ENCODE measurements around the gene CNKSR3. TPM values are rescaled to one million over a fixed set of nuclear protein-coding genes. Genes with fewer than 3 reads are reported as not detected.

Gene CNKSR3
- total and polyA plus RNA-seq, 2 of the 8 experiments (the other 6 are each of a cell fraction or from before 2014, with no cell fraction given): 1.2 to 6.2 TPM

DNA sequence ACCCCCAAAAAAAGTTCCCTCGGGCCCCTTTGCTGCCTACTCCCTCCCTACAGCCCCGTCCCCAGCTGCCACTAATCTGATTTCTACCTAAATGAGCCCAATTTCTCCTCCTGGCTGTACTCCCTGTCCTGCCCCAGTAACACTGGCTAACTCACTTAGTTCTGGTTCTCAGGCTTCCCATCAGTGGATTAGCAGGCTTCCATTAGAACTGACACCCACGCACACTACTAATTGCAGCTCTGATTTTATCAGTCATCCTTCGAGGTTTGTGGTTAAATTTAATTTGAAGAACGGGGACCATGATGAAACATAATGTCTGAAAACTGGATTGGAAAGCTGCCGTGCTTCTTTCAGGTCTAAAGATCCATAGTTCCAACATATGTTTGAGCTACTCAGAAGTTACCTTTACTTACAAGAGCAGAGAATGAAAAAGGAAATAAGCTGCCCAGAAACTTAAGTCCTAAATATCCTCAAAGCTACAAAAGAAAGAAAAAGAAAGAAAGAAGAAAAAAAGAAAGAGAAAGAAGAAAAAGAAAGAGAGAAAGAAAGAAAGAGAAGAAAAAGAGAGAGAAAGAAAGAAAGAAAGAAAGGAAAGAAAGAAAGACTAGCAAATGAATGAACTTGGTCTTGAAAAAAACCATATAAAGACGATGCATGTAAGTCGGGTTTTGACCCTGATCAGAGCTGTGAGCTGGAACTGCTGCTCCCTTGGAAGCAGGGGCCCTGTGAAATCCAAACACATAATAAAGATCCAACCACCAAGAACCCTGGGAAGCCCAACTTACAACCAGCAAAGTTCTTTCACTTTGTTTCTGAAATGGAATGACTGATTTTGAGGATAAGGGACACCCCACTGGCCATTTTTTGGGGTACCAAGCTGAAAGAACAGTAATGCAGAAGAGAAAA, 51.7 kb downstream of the CNKSR3 start:
- Histone ChIP-seq H3K23ac (ENCODE audit: insufficient read length) (no peak overlapping the region), H3K14ac (ENCODE audit: insufficient read length) (no peak overlapping the region), H2BK5ac (ENCODE audit: low read depth, low read length) (no peak overlapping the region), H4K20me1 (replicated peaks in 1 of 2; ENCODE audit: control insufficient read depth in 1 of 2, insufficient read depth in 2 of 2, low read length in 2 of 2) (no peaks in the 10 kb centered on the region), H3K4me2 (ENCODE audit: insufficient read depth in 1 of 2, low read depth in 2 of 2, low read length in 2 of 2) (no peak overlapping the region), H2BK12ac (ENCODE audit: low read depth, low read length) (no peak overlapping the region), H4K5ac (ENCODE audit: insufficient read length, low read depth, low read length) (no peak overlapping the region), H2BK20ac (ENCODE audit: low read length) (no peak overlapping the region), H3K9ac (replicated peaks in 1 of 4; ENCODE audit: extremely low read depth in 1 of 4, low read depth in 3 of 4, low read length in 3 of 4) (no peak overlapping the region), H3K27me3 (replicated peaks in 1 of 4; ENCODE audit: control insufficient read depth in 3 of 4, extremely low read depth in 1 of 4, insufficient read depth in 3 of 4, low read length in 3 of 4) (no peaks in the 10 kb centered on the region), H2BK15ac (ENCODE audit: low read length) (no peak overlapping the region), H3K18ac (ENCODE audit: extremely low read depth, low read length) (no peak overlapping the region), H3K23me2 (ENCODE audit: low read depth, low read length) (no peaks in the 10 kb centered on the region), H3K79me1 (ENCODE audit: low read depth, low read length) (peaks cover 3% of the 10 kb centered on the region; the same call in 1 of the 2 replicates), H3K4ac (replicated peaks; ENCODE audit: insufficient read length, low read depth, low read length) (no peak overlapping the region), H3K79me2 (ENCODE audit: control insufficient read depth in 1 of 2, insufficient read depth in 2 of 2, low read length in 2 of 2) (no peaks in the 10 kb centered on the region), H3K56ac (replicated peaks; ENCODE audit: insufficient read length, low read depth, low read length) (no peak overlapping the region), H2BK120ac (replicated peaks; ENCODE audit: low read depth, low read length) (no peak overlapping the region), H3K4me1 (replicated peaks in 1 of 4; ENCODE audit: control insufficient read depth in 3 of 4, insufficient read depth in 4 of 4, low read length in 3 of 4) (peaks cover 0 to 6% (median 1%) of the 10 kb centered on the region in 4 experiments; a peak in 2 of 7 replicates), H4K8ac (ENCODE audit: extremely low read depth, insufficient read depth, low read length) (no peak overlapping the region), H3K27ac (ENCODE audit: low read depth, low read length) (no peak overlapping the region), H2AK5ac (ENCODE audit: low read depth, low read length) (no peak overlapping the region), H2AFZ (ENCODE audit: low read length) (no peak overlapping the region), H3K9me3 (ENCODE audit: insufficient read depth in 2 of 2, low read depth in 1 of 2, low read length in 1 of 2) (no peaks in the 10 kb centered on the region), H3K36me3 (ENCODE audit: control insufficient read depth in 2 of 4, insufficient read depth in 4 of 4, low read length in 3 of 4) (no peaks in the 10 kb centered on the region), H4K91ac (replicated peaks; ENCODE audit: insufficient read length, low read length) (no peak overlapping the region), H3K4me3 (ENCODE audit: extremely low read depth in 1 of 4, insufficient read depth in 2 of 4, low read depth in 3 of 4, low read length in 4 of 4) (no peak overlapping the region)
- POLR2A ChIA-PET (ENCODE audit: partially characterized antibody): no interaction called here
- TF ChIP-seq SAP30 (IDR thresholded peaks at IDR 0.05; ENCODE audit: insufficient read depth, insufficient replicate concordance, low read length) (no peak), CHD2 (IDR thresholded peaks at IDR 0.05; ENCODE audit: low read length) (no peak)
- WGBS, 2 experiments (ENCODE audit: extremely low coverage in 1 of 2, insufficient coverage in 1 of 2, insufficient read length in 1 of 2, insufficient replicate concordance in 2 of 2, low coverage in 1 of 2, low lambda C conversion rate in 2 of 2, missing lambda C conversion rate in 1 of 2): 86% methylated on average over 8 of the region's 8 CpGs; no CpG with 5 or more reads in 1 of the 2 experiments
- DNase-seq (ENCODE audit: low read depth in 1 of 2, low spot score in 2 of 2) (no peak), FAIRE-seq (no peak)
- CTCF ChIA-PET (ENCODE audit: partially characterized antibody): interaction anchor here (0.5 to 1.6 kb wide), 5 partner anchors 10 to 276 kb away, joined by 3 to 7 read pairs (median 4); no protein-coding TSS in a partner anchor
